ENCODE results near the gene RGS9. TPM values are rescaled to one million over a fixed set of nuclear protein-coding genes. Genes with fewer than 3 reads are reported as not detected.

RGS9 gene
- total RNA-seq, 1 donor from 2014 or later: 7.9 TPM

GRCh38 chr17:65268832-65269231 is 131.7 kb downstream of the RGS9 start:
- ATAC-seq (no peak), DNase-seq (no peak)
- no peak overlapping the region for H3K27ac ChIP-seq
- H3K4me1 ChIP-seq: no peaks in the 10 kb centered on the region
- intact Hi-C loops (cut with DNase I): no loop called here
- peaks cover 5% of the 10 kb centered on the region for H3K9me3 ChIP-seq
- H3K27me3 ChIP-seq (ENCODE audit: low read depth): no peaks in the 10 kb centered on the region
- H3K4me3 ChIP-seq: no peak overlapping the region
- no peak for TF ChIP-seq CTCF (IDR thresholded peaks at IDR 0.05)
- no peaks in the 10 kb centered on the region for H3K36me3 ChIP-seq

GRCh38 chr17:65270499-65271253 is 133.5 kb downstream of the RGS9 start:
- no peaks in the 10 kb centered on the region for H3K4me1 ChIP-seq
- DNase-seq (no peak), ATAC-seq (no peak)
- H3K27ac ChIP-seq: no peak overlapping the region
- no peaks in the 10 kb centered on the region for H3K27me3 ChIP-seq (ENCODE audit: low read depth)
- TF ChIP-seq CTCF (IDR thresholded peaks at IDR 0.05): no peak
- H3K9me3 ChIP-seq: peaks cover 5% of the 10 kb centered on the region
- H3K4me3 ChIP-seq: no peak overlapping the region
- no peaks in the 10 kb centered on the region for H3K36me3 ChIP-seq
- intact Hi-C loops (cut with DNase I): no loop called here

GRCh38 chr17:65271296-65271695 is 134.1 kb downstream of the RGS9 start:
- H3K4me1 ChIP-seq: no peaks in the 10 kb centered on the region
- H3K27ac ChIP-seq: no peak overlapping the region
- no peak overlapping the region for H3K4me3 ChIP-seq

More at GRCh38 chr17:65271296-65271695, 134.1 kb downstream of the RGS9 start:
- H3K27me3 ChIP-seq (ENCODE audit: low read depth): no peaks in the 10 kb centered on the region
- H3K9me3 ChIP-seq: peaks cover 5% of the 10 kb centered on the region
- no peaks in the 10 kb centered on the region for H3K36me3 ChIP-seq
- intact Hi-C loops (cut with DNase I): no loop called here
- TF ChIP-seq CTCF (IDR thresholded peaks at IDR 0.05): no peak
- no peak for DNase-seq
- no peak for ATAC-seq

Other genes starting within 250 kb of the RGS9 start
- gene LRRC37A3, start 217.9 kb upstream of the RGS9 start, total RNA-seq: 10.8 TPM
- gene GNA13, start 80.6 kb upstream of the RGS9 start, total RNA-seq: 51.6 TPM

Measured in lower lobe of right lung (tissue), 2 donors.